Calu3 (cell line): ENCODE measurements around the gene IGSF8. TPM values are rescaled to one million over a fixed set of nuclear protein-coding genes. Genes with fewer than 3 reads are reported as not detected.

ENCODE experiments used
- BruUV-seq: library from RNA; stranded (reverse); fragments of 400-500 nt; replicated peaks from 2 replicates; lab custom pipeline; 2021; lab: Mats Ljungman, UMichigan
- CTCF ChIA-PET: fragments of 300-600 bp; sonication (Branson Sonifier 250); formaldehyde crosslinking; loops from one replicate; lab custom pipeline; 2022; ENCODE audit warnings: antibody characterized with exemption; lab: Charles Lee
- DNase-seq: peaks from one replicate; pipeline ENCODE4 v3.0.0; 2022
- H3K27ac Mint-ChIP-seq: one replicate; pipeline ENCODE4 v1.8.0; 2022; ENCODE audit warnings: mixed read lengths; ENCODE audit not compliant: unreplicated experiment
- H3K27me3 Mint-ChIP-seq: one replicate; pipeline ENCODE4 v1.8.0; 2022; ENCODE audit warnings: mixed read lengths; ENCODE audit not compliant: unreplicated experiment
- H3K36me3 Mint-ChIP-seq: one replicate; pipeline ENCODE4 v1.8.0; 2022; ENCODE audit warnings: mild to moderate bottlenecking, moderate library complexity, mixed read lengths; ENCODE audit not compliant: insufficient read depth, unreplicated experiment
- H3K4me1 Mint-ChIP-seq: one replicate; pipeline ENCODE4 v1.8.0; 2022; ENCODE audit warnings: mild to moderate bottlenecking, low read depth, mixed read lengths; ENCODE audit not compliant: unreplicated experiment
- H3K4me3 Mint-ChIP-seq: one replicate; pipeline ENCODE4 v1.8.0; 2022; ENCODE audit warnings: mild to moderate bottlenecking, low read depth, moderate library complexity, mixed read lengths; ENCODE audit not compliant: unreplicated experiment
- H3K9me3 Mint-ChIP-seq: one replicate; pipeline ENCODE4 v1.8.0; 2022; ENCODE audit warnings: low read depth, mixed read lengths; ENCODE audit not compliant: unreplicated experiment
- CTCF ChIP-seq: fragments of 200-600 bp; IDR thresholded peaks from one replicate; pipeline ENCODE4 v1.8.0; 2022; ENCODE audit warnings: antibody characterized with exemption; ENCODE audit not compliant: unreplicated experiment
- intact Hi-C: fragments of 100-400 bp; cut with micrococcal nuclease; formaldehyde crosslinking; loops from one replicate; pipeline ENCODE4 v1.10.0; 2022; ENCODE audit not compliant: unreplicated experiment
- total RNA-seq: library from RNA; stranded (reverse); gene quantifications from 2 replicates; pipeline ENCODE4 v1.2.3, GENCODE V29; 2022

The IGSF8 gene
- total RNA-seq, 1 experiment from 2014 or later = 31.6 TPM

- no TSS peak for BruUV-seq
- Mint-ChIP-seq H3K9me3 (no peaks in the 10 kb centered on the region), H3K36me3 (no peaks in the 10 kb centered on the region), H3K27ac (no peak overlapping the region), H3K4me3 (no peak overlapping the region), H3K4me1 (peaks cover 4% of the 10 kb centered on the region), H3K27me3 (peaks cover 26% of the 10 kb centered on the region)
- TF ChIP-seq CTCF = peak; percentile 83
- CTCF ChIA-PET = interaction anchor here (0.5 to 1.9 kb wide), 13 partner anchors 7 to 291 kb away, joined by 3 to 11 read pairs (median 4); partner anchors contain the start of genes DCAF8, IGSF8 and KCNJ10
- DNase-seq = peak; percentile 84
- intact Hi-C loops = loop anchor here (10.0 kb wide), 1 partner anchor 151 kb away; no protein-coding TSS in a partner anchor
Observed at GRCh38 chr1:160085686-160086455, 12.5 kb downstream of the IGSF8 start.

- H3K36me3 Mint-ChIP-seq = no peaks in the 10 kb centered on the region
- CTCF ChIA-PET = interaction anchor here (1.4 to 1.9 kb wide), 3 partner anchors 14 to 207 kb away, joined by 4 to 10 read pairs (median 6); partner anchors contain the start of genes IGSF8 and KCNJ10
- DNase-seq = no peak
- H3K4me1 Mint-ChIP-seq = peaks cover 9% of the 10 kb centered on the region
- peaks cover 36% of the 10 kb centered on the region for H3K27me3 Mint-ChIP-seq
- H3K4me3 Mint-ChIP-seq = no peak overlapping the region
- TF ChIP-seq CTCF = no peak
- BruUV-seq = no TSS peak
- intact Hi-C loops = loop anchor here (10.0 kb wide), 1 partner anchor 150 kb away; no protein-coding TSS in a partner anchor
- no peak overlapping the region for H3K27ac Mint-ChIP-seq
- H3K9me3 Mint-ChIP-seq = no peaks in the 10 kb centered on the region
Observed at GRCh38 chr1:160084771-160085321, 13.6 kb downstream of the IGSF8 start.

- CTCF ChIA-PET = interaction anchor here (1.9 kb wide), 1 partner anchor 15 kb away, joined by 10 read pairs; the partner anchor contains the start of gene IGSF8
- no TSS peak for BruUV-seq
Observed at GRCh38 chr1:160083968-160084770, 14.2 kb downstream of the IGSF8 start.

More at GRCh38 chr1:160083968-160084770, 14.2 kb downstream of the IGSF8 start:
- DNase-seq = peak; percentile 67
- TF ChIP-seq CTCF = peak; percentile 47
- Mint-ChIP-seq H3K4me1 (peaks cover 9% of the 10 kb centered on the region), H3K36me3 (no peaks in the 10 kb centered on the region), H3K27ac (no peak overlapping the region), H3K9me3 (no peaks in the 10 kb centered on the region), H3K4me3 (no peak overlapping the region), H3K27me3 (peaks cover 43% of the 10 kb centered on the region)
- intact Hi-C loops = loop anchor here (10.0 kb wide), 1 partner anchor 149 kb away; no protein-coding TSS in a partner anchor
